NOMO-1 (cell line): Measurements from ENCODE around the gene CKMT2.

Source experiments
- DNase-seq, 2 experiments: peaks; one replicate each; lab custom pipeline; 2025; ENCODE audit not compliant: unreplicated experiment in 2 of 2; lab: John Stamatoyannopoulos, UW

Gene CKMT2

DNA sequence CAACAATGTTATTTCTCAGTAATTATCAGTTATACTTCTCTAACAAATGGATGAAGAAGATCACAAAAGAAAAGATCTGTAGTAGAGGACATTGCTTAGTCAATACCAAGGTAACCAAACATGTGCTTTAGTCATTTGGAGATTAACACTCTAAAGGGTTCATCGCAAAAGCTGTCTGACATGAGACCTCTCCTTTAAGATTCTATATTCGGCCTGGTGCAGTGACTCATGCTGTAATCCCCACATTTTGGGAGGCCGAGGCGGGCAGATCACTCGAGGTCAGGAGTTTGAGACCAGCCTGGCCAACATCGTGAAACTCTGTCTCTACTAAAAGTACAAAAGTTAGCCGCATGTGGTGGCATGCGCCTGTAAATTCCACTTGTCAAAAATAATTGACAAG lies 18.3 kb upstream of the CKMT2 start:
- DNase-seq: no peak

DNA sequence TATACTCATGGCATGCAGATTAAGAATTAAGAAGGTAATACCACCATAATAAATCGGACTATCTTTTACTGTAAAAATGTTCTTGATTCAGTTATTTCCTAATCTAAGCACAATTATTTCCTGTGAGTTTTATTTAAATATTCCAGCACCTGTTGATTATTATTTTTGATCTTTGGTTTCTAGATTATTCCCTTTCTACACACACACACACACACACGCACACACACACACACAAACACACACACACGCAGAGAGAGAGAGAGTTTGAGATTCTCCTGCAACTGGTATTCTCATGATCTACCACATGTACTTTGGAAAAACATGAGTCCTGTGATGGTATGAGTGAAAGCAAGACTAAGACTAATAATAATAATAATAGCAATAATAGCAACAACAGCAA lies 17.0 kb upstream of the CKMT2 start:
- DNase-seq: no peak

GRCh38 chr5:81219389-81219788 lies 13.7 kb upstream of the CKMT2 start:
- DNase-seq: no peak

DNA sequence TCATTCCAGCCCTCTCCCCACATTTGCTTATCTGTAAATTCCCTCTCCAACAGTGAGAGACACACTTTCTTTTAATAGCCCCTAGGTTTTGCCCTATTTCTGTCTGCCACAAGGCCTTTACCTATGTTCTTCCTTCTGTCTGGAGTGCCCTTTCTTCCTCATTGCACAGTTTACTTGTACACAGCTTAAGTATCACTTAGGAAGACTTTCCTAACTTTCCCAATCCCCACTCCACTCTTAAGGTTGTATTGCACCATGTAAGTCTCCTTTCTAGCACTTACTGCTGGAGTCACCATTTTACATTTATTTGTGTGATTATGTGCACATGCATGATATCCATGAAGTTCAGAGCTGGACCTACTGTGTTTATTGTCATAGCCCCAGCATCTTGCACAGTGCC lies 10.8 kb upstream of the CKMT2 start:
- no peak for DNase-seq

GRCh38 chr5:81225463-81225862 lies 7.7 kb upstream of the CKMT2 start:
- DNase-seq: no peak

DNA sequence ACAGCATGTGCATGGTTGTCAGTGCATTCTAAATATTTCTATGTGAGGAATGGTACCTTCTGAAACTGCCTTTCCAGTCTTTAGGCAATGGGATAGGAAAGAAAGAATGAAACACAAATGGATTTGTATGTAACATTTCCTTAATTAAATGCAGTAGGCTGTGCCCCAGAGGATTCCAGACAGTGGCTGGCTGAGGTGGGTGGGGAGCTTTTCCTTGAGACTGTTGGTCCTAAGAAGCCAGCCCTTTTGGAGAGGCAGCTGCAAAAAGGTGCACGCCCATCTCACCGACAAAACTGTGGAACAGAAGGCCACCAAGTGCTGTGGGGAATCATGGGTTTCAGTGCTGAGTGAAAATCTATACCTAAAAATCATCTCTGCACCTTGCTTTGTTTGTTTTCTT lies 6.8 kb upstream of the CKMT2 start:
- DNase-seq: no peak

GRCh38 chr5:81226949-81227348 lies 6.2 kb upstream of the CKMT2 start:
- DNase-seq: no peak

DNA sequence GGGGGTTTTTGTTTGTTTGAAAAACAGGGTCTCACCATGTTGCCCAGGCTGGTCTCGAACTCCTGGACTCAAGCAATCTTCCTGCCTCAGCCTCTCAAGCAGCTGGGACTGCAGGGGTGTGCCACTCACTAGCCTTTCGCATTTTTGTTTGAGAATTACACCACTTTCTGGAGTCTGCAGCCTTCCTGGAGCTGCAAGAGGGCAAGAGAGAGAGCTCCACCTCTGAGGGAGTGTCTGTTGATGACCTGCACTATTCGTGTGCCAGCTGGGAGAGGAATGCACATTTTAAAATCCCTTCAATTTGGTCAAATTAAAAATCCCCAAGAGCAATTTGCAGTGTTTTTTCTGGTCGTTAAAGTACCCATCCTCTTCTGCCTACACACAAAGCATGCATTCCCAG lies 5.0 kb upstream of the CKMT2 start:
- DNase-seq: no peak

- no peak for DNase-seq
Measured at GRCh38 chr5:81230416-81230815, 2.7 kb upstream of the CKMT2 start.

- DNase-seq: no peak
Measured at GRCh38 chr5:81232464-81233079, 550 bp upstream of the CKMT2 start.

DNA sequence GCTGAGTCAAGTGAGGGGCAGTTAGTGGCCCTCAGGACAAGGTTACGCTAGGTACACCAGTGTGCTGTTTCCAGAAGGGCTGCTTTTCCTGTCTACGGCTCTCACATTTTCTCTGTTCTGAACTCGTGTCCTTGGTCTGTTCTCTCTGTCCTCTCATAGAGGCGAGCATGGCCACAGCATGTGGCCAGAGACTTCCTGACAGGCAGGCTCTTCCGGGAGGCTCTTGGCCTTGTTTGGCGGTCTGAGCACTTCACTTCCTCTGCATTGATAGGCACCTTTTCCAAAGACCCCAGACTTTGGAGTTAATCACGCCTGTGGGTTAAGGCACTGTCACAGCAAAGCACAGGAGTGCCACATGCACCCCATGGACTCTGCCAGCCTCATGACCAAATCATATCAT lies 1.2 kb downstream of the CKMT2 start:
- DNase-seq: no peak

DNA sequence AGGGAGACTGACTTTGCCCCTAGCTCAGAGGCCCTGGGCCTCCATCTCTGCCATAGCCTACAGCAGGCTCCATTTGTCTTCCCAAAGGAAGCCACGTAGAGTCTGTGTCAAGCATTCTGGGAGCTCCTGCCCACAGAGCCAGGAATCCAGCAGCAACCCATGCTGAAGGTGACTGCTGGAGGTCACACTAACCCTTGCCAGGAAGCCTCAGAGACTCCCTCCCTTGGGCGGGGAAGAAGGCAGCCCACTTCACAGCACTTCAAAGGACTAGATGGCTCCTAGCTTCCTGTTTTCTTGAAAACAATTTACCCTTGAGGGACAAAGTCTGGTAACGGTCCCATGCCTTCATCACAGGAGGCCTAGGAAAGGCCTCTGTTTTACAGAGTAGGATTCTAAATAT lies 1.7 kb downstream of the CKMT2 start:
- DNase-seq: no peak

GRCh38 chr5:81235287-81236072 lies 2.4 kb downstream of the CKMT2 start:
- no peak for DNase-seq

DNA sequence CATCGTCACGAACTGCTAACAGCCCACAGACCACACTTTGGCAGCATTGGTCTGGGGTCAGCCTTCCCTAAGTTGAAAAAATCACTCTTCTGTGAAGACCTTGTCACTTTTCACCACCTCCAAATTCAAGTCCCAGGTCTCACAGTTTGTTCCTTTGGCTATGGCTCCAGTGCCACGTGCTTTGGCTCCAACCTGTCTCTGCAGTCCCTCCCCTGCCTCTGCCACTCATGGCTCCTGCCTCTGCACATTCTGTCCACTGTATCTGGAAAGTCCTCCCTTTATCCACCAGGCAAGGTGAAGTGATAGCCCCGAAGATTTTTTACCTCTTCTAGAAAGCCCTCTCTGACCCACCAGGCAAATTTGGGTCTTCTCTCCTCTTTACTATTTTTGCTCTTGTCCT lies 5.3 kb downstream of the CKMT2 start:
- no peak for DNase-seq

DNA sequence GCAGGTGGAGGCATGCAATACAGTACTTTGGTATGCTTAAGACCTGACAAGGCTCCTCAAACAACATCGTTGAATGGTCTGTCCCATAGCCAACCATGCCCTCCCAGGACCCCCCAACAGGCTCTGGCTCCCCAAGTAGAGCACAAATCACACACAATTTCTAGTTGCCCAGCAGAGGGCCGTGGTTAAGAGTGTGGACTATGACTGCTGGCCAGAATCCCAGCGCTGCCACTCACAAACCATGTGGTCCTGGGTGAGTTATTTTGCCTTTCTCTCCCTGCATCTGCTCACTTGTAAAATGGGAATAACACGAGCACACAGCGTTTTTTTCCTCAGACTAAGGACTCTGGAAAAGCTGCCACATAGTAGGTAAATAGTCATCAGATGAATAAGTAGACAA lies 6.5 kb downstream of the CKMT2 start:
- no peak for DNase-seq

DNA sequence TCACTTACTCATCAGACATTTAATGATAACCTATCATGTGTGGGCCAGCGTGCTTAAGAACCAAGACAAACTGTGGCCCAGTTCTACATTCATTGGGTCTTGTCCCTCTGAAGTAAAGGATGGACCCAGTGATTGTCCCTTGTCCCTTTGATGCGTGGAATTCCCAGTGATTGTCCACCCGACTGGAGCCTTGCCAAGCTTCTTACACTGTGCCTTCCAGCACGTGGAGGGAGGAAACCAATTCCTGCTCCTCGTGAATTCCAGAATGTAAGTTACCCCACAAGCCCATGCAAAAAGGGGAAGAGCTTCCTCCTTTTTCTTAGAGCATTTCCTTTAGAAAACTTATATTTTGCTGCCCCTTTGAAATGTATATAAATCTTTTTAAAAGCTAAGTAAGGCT lies 7.9 kb downstream of the CKMT2 start:
- DNase-seq: no peak

GRCh38 chr5:81241961-81242648 lies 9.0 kb downstream of the CKMT2 start:
- DNase-seq: no peak

GRCh38 chr5:81242906-81243436 lies 9.8 kb downstream of the CKMT2 start:
- DNase-seq: no peak

DNA sequence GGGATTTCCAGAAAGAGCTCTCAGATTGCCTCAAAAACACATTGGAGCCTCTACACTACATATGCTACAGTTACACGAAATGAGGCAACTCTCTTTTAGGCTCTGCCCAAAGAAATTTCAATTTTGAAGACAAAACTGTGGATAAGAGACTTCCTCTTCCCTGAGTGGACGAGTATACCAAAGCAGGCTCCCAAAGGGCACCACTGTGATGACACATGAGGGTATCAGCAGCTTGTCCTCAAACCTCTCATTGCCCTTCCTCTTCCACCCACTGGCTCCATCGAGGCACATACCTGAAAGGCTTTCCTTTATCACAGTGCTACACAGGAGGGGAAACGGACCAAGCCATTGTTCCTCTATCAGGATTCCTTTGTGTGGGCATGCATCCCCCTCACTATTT lies 11.3 kb downstream of the CKMT2 start:
- DNase-seq: no peak

DNA sequence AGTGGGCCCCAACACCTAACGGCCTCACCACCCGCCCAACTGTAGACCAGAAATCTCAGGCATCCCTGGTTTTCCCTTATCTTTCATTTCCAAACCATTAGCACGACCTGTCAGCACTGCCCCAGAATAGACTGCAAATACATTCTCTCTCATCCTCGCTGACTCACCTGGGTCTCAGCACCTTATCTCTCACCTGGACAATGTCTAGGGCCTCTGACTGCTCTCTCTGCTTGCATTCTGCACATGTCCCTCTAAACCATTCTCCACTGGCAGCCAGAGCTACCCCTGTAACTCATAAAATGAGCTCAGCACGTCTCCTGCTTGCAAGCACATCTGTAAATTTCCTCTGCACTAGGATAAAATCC lies 12.7 kb downstream of the CKMT2 start:
- no peak for DNase-seq

DNA sequence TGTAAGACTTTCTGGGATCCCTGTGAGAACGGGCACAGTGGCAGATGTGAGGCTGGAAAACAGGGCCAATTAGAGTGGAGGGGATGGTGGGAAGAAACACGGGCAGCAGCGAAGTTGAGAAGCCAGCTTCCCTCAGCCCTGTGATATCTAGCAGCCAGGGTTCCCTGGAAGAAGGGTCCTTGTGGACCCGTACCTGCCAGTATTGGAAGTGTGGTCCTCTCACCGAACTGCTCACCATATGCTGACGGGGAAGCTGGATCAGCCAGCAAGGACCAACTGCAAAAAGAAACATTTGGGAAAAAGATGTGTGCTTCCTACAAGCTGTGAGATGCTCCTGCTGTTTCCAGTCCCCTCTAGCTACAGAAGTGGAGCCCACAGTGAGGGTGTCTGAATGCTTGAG lies 13.6 kb downstream of the CKMT2 start:
- DNase-seq: no peak

DNA sequence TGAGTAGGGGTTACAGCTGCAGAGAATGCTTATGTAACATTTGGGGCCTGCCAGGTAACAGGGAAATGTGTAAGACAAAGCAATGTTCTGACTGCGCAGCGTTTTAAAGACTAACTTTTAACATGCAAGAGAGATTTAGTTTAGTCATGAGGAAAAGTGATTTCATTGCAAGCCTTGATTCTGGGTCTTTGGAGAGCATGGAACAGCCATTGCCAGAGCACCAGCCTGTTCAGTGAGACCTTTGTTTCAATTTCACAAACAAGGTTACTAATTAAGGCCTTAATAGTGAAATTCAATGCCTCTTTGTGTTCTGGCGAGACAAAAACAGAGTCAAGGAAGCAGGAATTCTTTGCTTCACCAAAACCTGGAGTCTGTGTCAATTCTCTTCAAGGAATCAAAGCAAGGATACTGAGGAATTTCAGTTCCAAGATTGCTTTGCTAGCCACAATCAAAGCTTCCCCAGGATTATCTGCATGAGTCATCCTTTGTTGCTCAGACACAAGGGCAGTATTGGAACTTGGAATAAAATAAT lies 14.4 kb downstream of the CKMT2 start:
- DNase-seq: no peak
